ENCODE measurements around the gene POT1. TPM values are rescaled to one million over a fixed set of nuclear protein-coding genes. Genes with fewer than 3 reads are reported as not detected.

POT1 gene
- total RNA-seq, 1 experiment from 2014 or later = 20.9 TPM

GRCh38 chr7:124781907-124782734, 147.5 kb downstream of the POT1 start:
- CTCF ChIA-PET = no interaction called here
- POLR2A ChIA-PET = no interaction called here
- Histone ChIP-seq H3K4me1 (ENCODE audit: control insufficient read depth, insufficient read depth, low read length) (no peaks in the 10 kb centered on the region), H3K36me3 (ENCODE audit: control insufficient read depth, insufficient read depth, low read length) (no peaks in the 10 kb centered on the region), H3K27me3 (ENCODE audit: control insufficient read depth, insufficient read depth, low read length) (no peaks in the 10 kb centered on the region), H3K4me3 (ENCODE audit: low read depth in 2 of 2, low read length in 2 of 2) (no peak overlapping the region), H3K27ac (ENCODE audit: low read length) (no peak overlapping the region), H3K9me3 (ENCODE audit: control insufficient read depth, insufficient read depth, low read depth, low read length) (no peaks in the 10 kb centered on the region)
- intact Hi-C loops (cut with micrococcal nuclease; ENCODE audit: unreplicated experiment) (no loop called here), in situ Hi-C loops (cut with HindIII; ENCODE audit: low pct_unique_long_range_greater_than_20kb, low sequenced_read_pairs) (no loop called here)
- TF ChIP-seq CTCF (IDR thresholded peaks at IDR 0.05) = no peak
- BruUV-seq (replicated peaks) = no TSS peak
- no peak for DNase-seq (ENCODE audit: low read depth, low spot score)
- no peak for ATAC-seq

- intact Hi-C loops (cut with micrococcal nuclease; ENCODE audit: unreplicated experiment) = no loop called here
- no peak for DNase-seq (ENCODE audit: low read depth, low spot score)
- in situ Hi-C loops (cut with HindIII; ENCODE audit: low pct_unique_long_range_greater_than_20kb, low sequenced_read_pairs) = no loop called here
These were observed 148.2 kb downstream of the POT1 start for GRCh38 chr7:124781418-124781817.

More at GRCh38 chr7:124781418-124781817, 148.2 kb downstream of the POT1 start:
- ChIA-PET POLR2A (no interaction called here), CTCF (no interaction called here)
- no peak for TF ChIP-seq TCF7L2 (IDR thresholded peaks at IDR 0.05; ENCODE audit: low read depth, low read length)
- TF ChIP-seq POLR2AphosphoS5 (IDR thresholded peaks at IDR 0.05; ENCODE audit: low read depth, low read length) = no peak
- no peak for TF ChIP-seq REST (IDR thresholded peaks at IDR 0.05; ENCODE audit: insufficient read depth in 1 of 2, low read depth in 2 of 2, low read length in 1 of 2)
- TF ChIP-seq SIN3A (IDR thresholded peaks at IDR 0.05; ENCODE audit: borderline replicate concordance, insufficient read depth, low read depth, low read length) = no peak
- TF ChIP-seq CTCF (IDR thresholded peaks at IDR 0.05) = no peak
- H3K36me3 ChIP-seq (ENCODE audit: control insufficient read depth, insufficient read depth, low read length) = no peaks in the 10 kb centered on the region
- no peak for ATAC-seq
- no peaks in the 10 kb centered on the region for H3K4me1 ChIP-seq (ENCODE audit: control insufficient read depth, insufficient read depth, low read length)
- no peak overlapping the region for H3K27ac ChIP-seq (ENCODE audit: low read length)
- no peak overlapping the region for H3K4me3 ChIP-seq (ENCODE audit: low read depth in 2 of 2, low read length in 2 of 2)
- H3K27me3 ChIP-seq (ENCODE audit: control insufficient read depth, insufficient read depth, low read length) = no peaks in the 10 kb centered on the region
- no TSS peak for BruUV-seq (replicated peaks)
- H3K9me3 ChIP-seq (ENCODE audit: control insufficient read depth, insufficient read depth, low read depth, low read length) = no peaks in the 10 kb centered on the region

All from Panc1 (cell line).